ENCODE results near the gene NUBP2. TPM values are rescaled to one million over a fixed set of nuclear protein-coding genes. Genes with fewer than 3 reads are reported as not detected.
A peak's percentile ranks its signal among the peaks of the same experiment; 100 is the strongest.

The NUBP2 gene
- total RNA-seq, 1 experiment from 2014 or later: 91.8 TPM

DNA sequence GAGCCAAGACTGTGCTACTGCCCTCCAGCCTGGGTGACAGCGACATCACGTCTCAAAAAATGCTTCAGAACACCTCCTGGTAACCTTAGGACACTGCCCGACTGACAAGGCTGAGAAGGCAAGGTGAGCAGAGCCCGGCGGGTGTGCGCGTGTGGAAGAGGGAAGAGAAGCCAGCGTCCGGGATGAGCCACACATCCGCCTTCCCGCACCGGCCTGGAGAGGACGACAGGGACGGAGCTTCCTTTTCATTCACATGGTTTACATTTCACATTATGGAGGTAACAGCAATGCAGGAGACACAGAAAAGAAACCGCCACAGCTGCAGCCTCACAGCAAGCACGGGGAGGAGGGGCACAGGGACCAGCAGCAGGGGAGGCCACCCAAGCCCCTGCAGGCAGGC, 27.3 kb downstream of the NUBP2 start:
- no peak for TF ChIP-seq CTCF (IDR thresholded peaks at IDR 0.05; ENCODE audit: unreplicated experiment)
- Mint-ChIP-seq H3K4me3 (ENCODE audit: low read depth, unreplicated experiment) (no peak overlapping the region), H3K36me3 (ENCODE audit: insufficient read depth, unreplicated experiment) (peaks cover 31% of the 10 kb centered on the region), H3K9me3 (ENCODE audit: low read depth, unreplicated experiment) (no peaks in the 10 kb centered on the region), H3K4me1 (ENCODE audit: low read depth, unreplicated experiment) (no peaks in the 10 kb centered on the region), H3K27me3 (ENCODE audit: unreplicated experiment) (no peaks in the 10 kb centered on the region), H3K27ac (ENCODE audit: unreplicated experiment) (no peak overlapping the region)
- BruUV-seq (replicated peaks): no TSS peak
- DNase-seq: no peak
- intact Hi-C loops (cut with micrococcal nuclease; ENCODE audit: unreplicated experiment): no loop called here
- CTCF ChIA-PET: no interaction called here

DNA sequence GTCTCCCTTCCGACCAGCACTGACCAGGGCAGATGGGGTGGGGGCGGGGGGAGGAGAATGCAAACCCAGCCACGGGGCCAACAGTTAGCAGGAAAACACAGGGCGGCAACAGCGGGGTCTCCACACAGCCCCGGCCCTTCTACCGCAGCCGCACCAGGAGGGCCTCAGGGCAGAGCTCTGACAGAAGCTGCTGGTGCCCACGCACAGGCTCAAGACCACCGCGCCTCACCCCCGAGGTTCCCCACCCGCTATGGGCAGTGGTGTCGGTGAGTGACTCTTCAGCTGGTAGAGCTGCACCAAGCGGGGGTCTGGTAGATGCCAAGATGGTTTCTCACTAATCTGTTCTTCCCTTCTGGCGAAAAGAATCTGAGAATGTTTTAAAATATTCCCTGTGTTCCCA, 27.8 kb downstream of the NUBP2 start:
- CTCF ChIA-PET: no interaction called here
- intact Hi-C loops (cut with micrococcal nuclease; ENCODE audit: unreplicated experiment): no loop called here
- Mint-ChIP-seq H3K4me1 (ENCODE audit: low read depth, unreplicated experiment) (no peaks in the 10 kb centered on the region), H3K27me3 (ENCODE audit: unreplicated experiment) (no peaks in the 10 kb centered on the region), H3K4me3 (ENCODE audit: low read depth, unreplicated experiment) (no peak overlapping the region), H3K36me3 (ENCODE audit: insufficient read depth, unreplicated experiment) (peaks cover 33% of the 10 kb centered on the region), H3K9me3 (ENCODE audit: low read depth, unreplicated experiment) (no peaks in the 10 kb centered on the region), H3K27ac (ENCODE audit: unreplicated experiment) (no peak overlapping the region)
- no peak for TF ChIP-seq CTCF (IDR thresholded peaks at IDR 0.05; ENCODE audit: unreplicated experiment)
- no peak for DNase-seq
- BruUV-seq (replicated peaks): no TSS peak

- H3K27ac Mint-ChIP-seq (ENCODE audit: unreplicated experiment): no peak overlapping the region
- H3K4me1 Mint-ChIP-seq (ENCODE audit: low read depth, unreplicated experiment): no peaks in the 10 kb centered on the region
- BruUV-seq (replicated peaks): no TSS peak
- TF ChIP-seq CTCF (IDR thresholded peaks at IDR 0.05; ENCODE audit: unreplicated experiment): peak; percentile 56
- peaks cover 41% of the 10 kb centered on the region for H3K36me3 Mint-ChIP-seq (ENCODE audit: insufficient read depth, unreplicated experiment)
- intact Hi-C loops (cut with micrococcal nuclease; ENCODE audit: unreplicated experiment): no loop called here
- no peaks in the 10 kb centered on the region for H3K27me3 Mint-ChIP-seq (ENCODE audit: unreplicated experiment)
- peak; percentile 61 for DNase-seq
- CTCF ChIA-PET: no interaction called here
- H3K9me3 Mint-ChIP-seq (ENCODE audit: low read depth, unreplicated experiment): no peaks in the 10 kb centered on the region
- no peak overlapping the region for H3K4me3 Mint-ChIP-seq (ENCODE audit: low read depth, unreplicated experiment)
These were observed 30.0 kb downstream of the NUBP2 start for GRCh38 chr16:1812732-1813163.

DNA sequence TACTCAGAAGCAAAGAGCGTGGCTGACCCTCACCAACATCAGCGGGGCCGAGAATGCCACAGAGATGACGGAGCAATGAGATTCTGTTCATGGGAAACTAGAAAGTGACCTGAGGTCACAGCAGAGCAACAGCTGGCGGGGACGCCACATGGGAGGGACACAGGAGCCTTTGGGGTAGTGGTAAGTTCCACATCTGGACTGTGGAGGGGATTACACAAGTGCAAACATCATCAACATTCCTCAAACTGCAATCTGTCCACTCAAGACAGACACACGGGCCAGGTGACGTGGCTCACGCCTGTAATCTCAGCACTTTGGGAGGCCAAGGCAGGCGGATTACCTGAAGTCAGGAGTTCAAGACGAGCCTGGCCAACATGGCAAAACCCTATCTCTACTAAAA, 32.7 kb downstream of the NUBP2 start:
- Mint-ChIP-seq H3K27me3 (ENCODE audit: unreplicated experiment) (no peaks in the 10 kb centered on the region), H3K4me3 (ENCODE audit: low read depth, unreplicated experiment) (no peak overlapping the region), H3K36me3 (ENCODE audit: insufficient read depth, unreplicated experiment) (peaks cover 34% of the 10 kb centered on the region), H3K4me1 (ENCODE audit: low read depth, unreplicated experiment) (no peaks in the 10 kb centered on the region), H3K27ac (ENCODE audit: unreplicated experiment) (no peak overlapping the region), H3K9me3 (ENCODE audit: low read depth, unreplicated experiment) (no peaks in the 10 kb centered on the region)
- CTCF ChIA-PET: interaction anchor here (0.6 kb wide), 1 partner anchor 50 kb away, joined by 4 read pairs; no protein-coding TSS in a partner anchor
- intact Hi-C loops (cut with micrococcal nuclease; ENCODE audit: unreplicated experiment): no loop called here
- no peak for DNase-seq
- no TSS peak for BruUV-seq (replicated peaks)
- no peak for TF ChIP-seq CTCF (IDR thresholded peaks at IDR 0.05; ENCODE audit: unreplicated experiment)

All from Calu3 (cell line).